ENCODE results near the gene INPP5F. TPM values are rescaled to one million over a fixed set of nuclear protein-coding genes. Genes with fewer than 3 reads are reported as not detected.
A peak's percentile ranks its signal among the peaks of the same experiment; 100 is the strongest.

Gene INPP5F
- total and polyA plus RNA-seq, 2 donors (not counting 1 experiment from before 2014, with no cell fraction given): 15.0 to 23.3 TPM

DNA sequence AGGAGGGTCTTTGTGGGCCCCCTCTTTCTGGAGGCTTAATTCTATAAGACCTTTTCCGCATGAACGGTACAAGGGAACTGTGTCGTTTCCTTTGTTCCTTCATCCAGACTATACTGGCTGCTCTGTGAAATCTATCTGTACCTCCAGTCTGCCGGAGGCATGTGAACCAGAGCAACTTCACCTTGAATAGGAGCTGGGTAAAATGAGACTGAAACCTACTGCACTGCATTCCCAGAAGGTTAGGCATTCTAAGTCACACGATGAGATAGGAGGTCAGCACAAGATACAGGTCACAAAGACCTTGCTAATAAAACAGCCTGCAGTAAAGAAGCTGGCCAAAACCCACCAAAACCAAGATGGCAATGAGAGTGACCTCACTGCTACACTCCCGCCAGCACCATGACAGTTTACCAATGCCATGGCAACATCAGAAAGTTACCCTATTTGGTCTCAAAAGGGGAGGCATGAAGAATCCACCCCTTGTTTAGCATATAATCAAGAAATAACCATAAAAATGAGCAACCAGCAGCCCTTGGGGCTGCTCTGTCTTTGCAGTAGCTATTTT, 36.8 kb upstream of the INPP5F start:
- TF ChIP-seq EZH2 (IDR thresholded peaks at IDR 0.05; ENCODE audit: low read length, missing control alignments): no peak
- TF ChIP-seq, protein P1, sequence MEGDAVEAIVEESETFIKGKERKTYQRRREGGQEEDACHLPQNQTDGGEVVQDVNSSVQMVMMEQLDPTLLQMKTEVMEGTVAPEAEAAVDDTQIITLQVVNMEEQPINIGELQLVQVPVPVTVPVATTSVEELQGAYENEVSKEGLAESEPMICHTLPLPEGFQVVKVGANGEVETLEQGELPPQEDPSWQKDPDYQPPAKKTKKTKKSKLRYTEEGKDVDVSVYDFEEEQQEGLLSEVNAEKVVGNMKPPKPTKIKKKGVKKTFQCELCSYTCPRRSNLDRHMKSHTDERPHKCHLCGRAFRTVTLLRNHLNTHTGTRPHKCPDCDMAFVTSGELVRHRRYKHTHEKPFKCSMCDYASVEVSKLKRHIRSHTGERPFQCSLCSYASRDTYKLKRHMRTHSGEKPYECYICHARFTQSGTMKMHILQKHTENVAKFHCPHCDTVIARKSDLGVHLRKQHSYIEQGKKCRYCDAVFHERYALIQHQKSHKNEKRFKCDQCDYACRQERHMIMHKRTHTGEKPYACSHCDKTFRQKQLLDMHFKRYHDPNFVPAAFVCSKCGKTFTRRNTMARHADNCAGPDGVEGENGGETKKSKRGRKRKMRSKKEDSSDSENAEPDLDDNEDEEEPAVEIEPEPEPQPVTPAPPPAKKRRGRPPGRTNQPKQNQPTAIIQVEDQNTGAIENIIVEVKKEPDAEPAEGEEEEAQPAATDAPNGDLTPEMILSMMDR (conservative IDR thresholded peaks at IDR 0.05 in 1 of 2, IDR thresholded peaks at IDR 0.05 in 1 of 2; ENCODE audit: low read depth in 1 of 2, low read length in 2 of 2): no peak
- H3K27me3 ChIP-seq (ENCODE audit: control insufficient read depth, insufficient read depth, low read length): peaks cover 3% of the 10 kb centered on the region
- no peaks in the 10 kb centered on the region for H3K9me3 ChIP-seq (ENCODE audit: control insufficient read depth, insufficient read depth, low read depth, low read length)
- no peak overlapping the region for H3K9ac ChIP-seq (ENCODE audit: insufficient read depth, low read length)
- no peak overlapping the region for H2AFZ ChIP-seq (ENCODE audit: low read length)
- DNase-seq (ENCODE audit: low read depth in 2 of 2): no peak
- no peak overlapping the region for H3K4me3 ChIP-seq (replicated peaks in 1 of 4; ENCODE audit: control extremely low read depth in 1 of 4, insufficient read depth in 1 of 4, low read depth in 3 of 4, low read length in 4 of 4)
- no peaks in the 10 kb centered on the region for H3K79me2 ChIP-seq (ENCODE audit: control insufficient read depth, insufficient read depth, low read length)
- no peak overlapping the region for H3K4me2 ChIP-seq (ENCODE audit: extremely low read depth, insufficient read depth, low read length)
- no peaks in the 10 kb centered on the region for H3K36me3 ChIP-seq (ENCODE audit: control insufficient read depth, insufficient read depth, low read length)
- H3K4me1 ChIP-seq (ENCODE audit: control insufficient read depth, extremely low read depth, insufficient read depth, low read length): no peaks in the 10 kb centered on the region
- H3K27ac ChIP-seq (ENCODE audit: insufficient read depth, low read length): no peak overlapping the region
- no peaks in the 10 kb centered on the region for H4K20me1 ChIP-seq (ENCODE audit: control insufficient read depth, extremely low read depth, insufficient read depth, low read length)

DNA sequence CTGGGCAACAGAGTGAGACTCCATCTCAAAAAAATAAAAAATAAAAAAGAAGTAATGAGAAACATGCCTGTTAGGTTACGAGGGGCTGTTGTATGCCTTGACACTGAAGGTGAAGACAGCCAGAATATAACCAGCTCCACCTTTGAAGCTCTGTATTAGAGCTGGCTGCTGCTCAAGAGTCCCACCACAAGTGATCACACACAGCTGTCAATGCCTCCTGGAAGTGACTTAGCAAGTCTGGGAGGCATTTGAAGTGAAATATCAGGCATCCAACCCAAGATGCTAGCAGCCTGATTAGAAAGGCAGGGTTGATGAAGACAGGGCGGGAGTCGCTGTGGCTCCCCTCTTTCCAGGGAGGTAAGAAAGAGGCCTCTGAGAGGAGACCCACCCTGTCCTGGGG, 34.1 kb upstream of the INPP5F start:
- Histone ChIP-seq H3K4me1 (ENCODE audit: control insufficient read depth, extremely low read depth, insufficient read depth, low read length) (no peaks in the 10 kb centered on the region), H3K79me2 (ENCODE audit: control insufficient read depth, insufficient read depth, low read length) (no peaks in the 10 kb centered on the region), H3K27ac (ENCODE audit: insufficient read depth, low read length) (no peak overlapping the region), H3K9me3 (ENCODE audit: control insufficient read depth, insufficient read depth, low read depth, low read length) (no peaks in the 10 kb centered on the region), H3K4me3 (replicated peaks in 1 of 4; ENCODE audit: control extremely low read depth in 1 of 4, insufficient read depth in 1 of 4, low read depth in 3 of 4, low read length in 4 of 4) (no peak overlapping the region), H2AFZ (ENCODE audit: low read length) (no peak overlapping the region), H3K9ac (ENCODE audit: insufficient read depth, low read length) (no peak overlapping the region), H3K4me2 (ENCODE audit: extremely low read depth, insufficient read depth, low read length) (no peak overlapping the region), H3K27me3 (ENCODE audit: control insufficient read depth, insufficient read depth, low read length) (peaks cover 9% of the 10 kb centered on the region), H3K36me3 (ENCODE audit: control insufficient read depth, insufficient read depth, low read length) (no peaks in the 10 kb centered on the region), H4K20me1 (ENCODE audit: control insufficient read depth, extremely low read depth, insufficient read depth, low read length) (no peaks in the 10 kb centered on the region)
- no peak for DNase-seq (ENCODE audit: low read depth in 2 of 2)
- no peak for TF ChIP-seq EZH2 (IDR thresholded peaks at IDR 0.05; ENCODE audit: low read length, missing control alignments)
- TF ChIP-seq, protein P1 (conservative IDR thresholded peaks at IDR 0.05 in 1 of 2, IDR thresholded peaks at IDR 0.05 in 1 of 2; ENCODE audit: low read depth in 1 of 2, low read length in 2 of 2): no peak

- Histone ChIP-seq H3K27me3 (ENCODE audit: control insufficient read depth, insufficient read depth, low read length) (peaks cover 9% of the 10 kb centered on the region), H3K4me2 (ENCODE audit: extremely low read depth, insufficient read depth, low read length) (no peak overlapping the region), H4K20me1 (ENCODE audit: control insufficient read depth, extremely low read depth, insufficient read depth, low read length) (no peaks in the 10 kb centered on the region), H3K27ac (ENCODE audit: insufficient read depth, low read length) (no peak overlapping the region), H3K79me2 (ENCODE audit: control insufficient read depth, insufficient read depth, low read length) (no peaks in the 10 kb centered on the region), H3K4me1 (ENCODE audit: control insufficient read depth, extremely low read depth, insufficient read depth, low read length) (no peaks in the 10 kb centered on the region), H3K4me3 (replicated peaks in 1 of 4; ENCODE audit: control extremely low read depth in 1 of 4, insufficient read depth in 1 of 4, low read depth in 3 of 4, low read length in 4 of 4) (no peak overlapping the region), H2AFZ (ENCODE audit: low read length) (no peak overlapping the region), H3K9ac (ENCODE audit: insufficient read depth, low read length) (no peak overlapping the region), H3K36me3 (ENCODE audit: control insufficient read depth, insufficient read depth, low read length) (no peaks in the 10 kb centered on the region), H3K9me3 (ENCODE audit: control insufficient read depth, insufficient read depth, low read depth, low read length) (no peaks in the 10 kb centered on the region)
- DNase-seq (ENCODE audit: low read depth in 2 of 2): peak in 1 of 2 donors; percentile 44
- TF ChIP-seq, protein P1 (conservative IDR thresholded peaks at IDR 0.05 in 1 of 2, IDR thresholded peaks at IDR 0.05 in 1 of 2; ENCODE audit: low read depth in 1 of 2, low read length in 2 of 2): no peak
- TF ChIP-seq EZH2 (IDR thresholded peaks at IDR 0.05; ENCODE audit: low read length, missing control alignments): no peak
These were observed 32.4 kb upstream of the INPP5F start for GRCh38 chr10:119693262-119693957.
